GM18505 (cell line): ENCODE results near the gene PPARA.
"Not testable (repeated sequence)": the region's sequence is repeated elsewhere in the genome, so short reads cannot be mapped to it uniquely, and the experiment has no call there.

Source experiments
- ATAC-seq: cut with Tn5 transposase; IDR thresholded peaks from one replicate; pipeline ENCODE4 v1.9.1; 2021; ENCODE audit not compliant: unreplicated experiment
- POLR2A ChIP-seq: IDR thresholded peaks from 4 replicates; pipeline ENCODE4 v1.6.1; 2011; ENCODE audit warnings: borderline replicate concordance; ENCODE audit not compliant: insufficient read depth, insufficient read length; ENCODE audit errors: extremely low read depth

Gene PPARA

GRCh38 chr22:46126853-46127385 lies 23.4 kb upstream of the PPARA start:
- no peak for ATAC-seq
- no peak for TF ChIP-seq POLR2A

GRCh38 chr22:46127556-46127955 lies 22.8 kb upstream of the PPARA start:
- TF ChIP-seq POLR2A = no peak
- no peak for ATAC-seq

- ATAC-seq = no peak
- no peak for TF ChIP-seq POLR2A
Measured at GRCh38 chr22:46128606-46129005, 21.7 kb upstream of the PPARA start.

- peak; percentile 31 for TF ChIP-seq POLR2A
- ATAC-seq = no peak
Measured at GRCh38 chr22:46129390-46130041, 20.8 kb upstream of the PPARA start.

GRCh38 chr22:46131151-46131587 lies 19.2 kb upstream of the PPARA start:
- ATAC-seq = no peak

GRCh38 chr22:46132193-46132829 lies 18.0 kb upstream of the PPARA start:
- ATAC-seq = not testable (repeated sequence)

More at GRCh38 chr22:46131151-46131587, 19.2 kb upstream of the PPARA start:
- no peak for TF ChIP-seq POLR2A

- no peak for ATAC-seq
- TF ChIP-seq POLR2A = no peak
Measured at GRCh38 chr22:46132830-46133587, 17.3 kb upstream of the PPARA start.

- no peak for TF ChIP-seq POLR2A
- ATAC-seq = no peak
Measured at GRCh38 chr22:46133588-46133855, 16.8 kb upstream of the PPARA start.

- ATAC-seq = no peak
- TF ChIP-seq POLR2A = no peak
Measured at GRCh38 chr22:46134111-46134705, 16.1 kb upstream of the PPARA start.

- ATAC-seq = no peak
- TF ChIP-seq POLR2A = no peak
Measured at GRCh38 chr22:46135611-46136485, 14.5 kb upstream of the PPARA start.

GRCh38 chr22:46136486-46137217 lies 13.7 kb upstream of the PPARA start:
- ATAC-seq = no peak
- TF ChIP-seq POLR2A = no peak

- ATAC-seq = no peak
- no peak for TF ChIP-seq POLR2A
Measured at GRCh38 chr22:46137218-46137766, 13.0 kb upstream of the PPARA start.
